ENCODE measurements around the gene TAC4. TPM values are rescaled to one million over a fixed set of nuclear protein-coding genes. Genes with fewer than 3 reads are reported as not detected.
A peak's percentile ranks its signal among the peaks of the same experiment; 100 is the strongest.

The TAC4 gene
- total RNA-seq, 1 donor from 2014 or later, result not detected

DNA sequence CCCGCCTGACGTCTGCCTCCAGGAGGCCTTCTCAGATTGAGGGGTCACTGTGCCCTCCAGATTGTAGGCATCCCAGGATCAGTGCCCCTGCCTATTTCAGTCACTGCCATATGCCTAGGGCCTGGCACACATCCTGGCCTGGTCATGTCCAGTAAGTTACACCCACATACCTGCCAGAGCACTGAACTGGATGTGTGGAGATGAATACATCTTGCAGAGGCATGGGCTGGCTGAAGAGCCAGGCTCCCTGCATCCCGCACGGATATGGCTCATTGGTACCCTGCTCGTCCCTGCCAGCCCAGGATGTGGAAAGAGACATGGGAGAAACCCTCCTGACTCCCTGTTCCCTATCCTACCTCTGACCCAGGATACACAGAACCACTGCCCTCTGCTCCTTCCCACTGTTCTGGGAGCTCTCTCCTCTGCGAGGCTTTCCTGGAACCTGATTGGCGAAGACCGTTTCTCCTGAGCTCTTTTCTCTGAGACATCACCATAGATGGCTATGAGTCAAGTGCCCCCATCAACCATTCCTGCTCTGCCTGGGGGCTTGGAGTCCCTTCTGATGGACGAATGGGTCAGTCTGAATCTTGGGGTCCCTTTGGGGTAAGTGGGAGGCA lies 40.0 kb upstream of the TAC4 start:
- no peak for DNase-seq (ENCODE audit: low read depth, low spot score)
- peak overlapping the region; percentile 43 for H3K27ac Mint-ChIP-seq (ENCODE audit: unreplicated experiment)
- no peaks in the 10 kb centered on the region for H3K4me1 Mint-ChIP-seq
- TF ChIP-seq, protein P1, sequence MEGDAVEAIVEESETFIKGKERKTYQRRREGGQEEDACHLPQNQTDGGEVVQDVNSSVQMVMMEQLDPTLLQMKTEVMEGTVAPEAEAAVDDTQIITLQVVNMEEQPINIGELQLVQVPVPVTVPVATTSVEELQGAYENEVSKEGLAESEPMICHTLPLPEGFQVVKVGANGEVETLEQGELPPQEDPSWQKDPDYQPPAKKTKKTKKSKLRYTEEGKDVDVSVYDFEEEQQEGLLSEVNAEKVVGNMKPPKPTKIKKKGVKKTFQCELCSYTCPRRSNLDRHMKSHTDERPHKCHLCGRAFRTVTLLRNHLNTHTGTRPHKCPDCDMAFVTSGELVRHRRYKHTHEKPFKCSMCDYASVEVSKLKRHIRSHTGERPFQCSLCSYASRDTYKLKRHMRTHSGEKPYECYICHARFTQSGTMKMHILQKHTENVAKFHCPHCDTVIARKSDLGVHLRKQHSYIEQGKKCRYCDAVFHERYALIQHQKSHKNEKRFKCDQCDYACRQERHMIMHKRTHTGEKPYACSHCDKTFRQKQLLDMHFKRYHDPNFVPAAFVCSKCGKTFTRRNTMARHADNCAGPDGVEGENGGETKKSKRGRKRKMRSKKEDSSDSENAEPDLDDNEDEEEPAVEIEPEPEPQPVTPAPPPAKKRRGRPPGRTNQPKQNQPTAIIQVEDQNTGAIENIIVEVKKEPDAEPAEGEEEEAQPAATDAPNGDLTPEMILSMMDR (conservative IDR thresholded peaks at IDR 0.05), result no peak
- peaks cover 30% of the 10 kb centered on the region for H3K27me3 Mint-ChIP-seq (ENCODE audit: low read depth)
- no peak overlapping the region for H3K4me3 Mint-ChIP-seq
- no peaks in the 10 kb centered on the region for H3K9me3 Mint-ChIP-seq
- no peaks in the 10 kb centered on the region for H3K36me3 Mint-ChIP-seq (ENCODE audit: low read depth)

DNA sequence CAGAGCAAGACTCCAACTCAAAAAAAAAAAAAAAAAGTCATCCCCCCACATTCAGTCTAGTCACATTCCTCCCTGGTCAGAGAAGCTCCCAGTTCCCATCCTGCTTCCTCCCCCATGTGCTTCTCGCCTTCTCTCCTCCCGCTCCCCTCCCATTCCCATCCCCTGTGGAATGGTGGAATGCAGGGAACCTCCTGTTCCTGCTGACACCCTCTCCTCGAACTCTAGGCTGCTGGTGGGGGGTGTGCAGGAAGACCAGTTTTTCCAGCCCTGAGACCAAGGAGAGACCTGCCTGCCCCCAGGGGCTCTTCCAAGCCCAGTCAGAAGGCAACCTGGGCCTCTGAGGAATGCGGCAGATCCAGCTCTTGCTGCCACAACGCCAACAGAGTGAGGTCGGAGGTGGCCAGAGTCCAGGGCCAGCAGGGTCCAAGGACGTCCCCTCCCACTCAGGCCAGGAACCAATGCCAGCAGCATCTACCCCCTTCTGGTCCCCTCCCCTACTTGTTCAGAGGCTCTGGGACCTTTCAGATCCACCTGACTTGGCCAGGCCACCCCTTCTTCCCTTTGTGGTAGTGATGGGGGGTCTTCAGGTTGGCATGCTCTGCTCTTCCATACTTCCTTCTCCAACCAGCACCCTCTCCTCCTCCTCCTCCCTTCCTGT lies 39.3 kb upstream of the TAC4 start:
- DNase-seq (ENCODE audit: low read depth, low spot score), result no peak
- Mint-ChIP-seq H3K27me3 (ENCODE audit: low read depth) (peaks cover 29% of the 10 kb centered on the region), H3K9me3 (no peaks in the 10 kb centered on the region), H3K36me3 (ENCODE audit: low read depth) (no peaks in the 10 kb centered on the region), H3K4me1 (no peaks in the 10 kb centered on the region), H3K4me3 (no peak overlapping the region), H3K27ac (ENCODE audit: unreplicated experiment) (peak overlapping the region; percentile 43)
- TF ChIP-seq, protein P1 (conservative IDR thresholded peaks at IDR 0.05), result no peak

DNA sequence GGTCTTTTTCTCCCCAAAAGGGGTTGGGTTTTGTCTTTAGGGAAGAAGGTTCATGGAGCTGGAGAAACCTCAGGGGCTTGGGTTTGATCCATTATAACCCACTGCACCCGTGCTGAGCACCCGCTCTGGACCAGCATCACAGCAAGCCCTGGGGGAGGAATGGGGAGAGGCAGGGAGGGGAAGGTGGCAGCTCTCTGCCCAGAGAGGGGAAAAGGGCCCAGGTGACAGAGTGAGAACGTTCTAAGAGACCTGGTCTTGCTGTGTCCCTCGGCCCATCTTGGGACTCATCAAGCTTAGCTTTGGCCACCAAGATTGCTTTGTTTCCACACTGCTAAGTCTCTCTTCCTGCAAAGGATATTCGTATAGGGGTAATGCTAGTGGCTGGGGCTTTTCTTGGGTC lies 38.2 kb upstream of the TAC4 start:
- H3K36me3 Mint-ChIP-seq (ENCODE audit: low read depth), result no peaks in the 10 kb centered on the region
- H3K27ac Mint-ChIP-seq (ENCODE audit: unreplicated experiment), result no peak overlapping the region
- TF ChIP-seq, protein P1 (conservative IDR thresholded peaks at IDR 0.05), result no peak
- no peak overlapping the region for H3K4me3 Mint-ChIP-seq
- no peak for DNase-seq (ENCODE audit: low read depth, low spot score)
- no peaks in the 10 kb centered on the region for H3K9me3 Mint-ChIP-seq
- peaks cover 30% of the 10 kb centered on the region for H3K27me3 Mint-ChIP-seq (ENCODE audit: low read depth)
- no peaks in the 10 kb centered on the region for H3K4me1 Mint-ChIP-seq

DNA sequence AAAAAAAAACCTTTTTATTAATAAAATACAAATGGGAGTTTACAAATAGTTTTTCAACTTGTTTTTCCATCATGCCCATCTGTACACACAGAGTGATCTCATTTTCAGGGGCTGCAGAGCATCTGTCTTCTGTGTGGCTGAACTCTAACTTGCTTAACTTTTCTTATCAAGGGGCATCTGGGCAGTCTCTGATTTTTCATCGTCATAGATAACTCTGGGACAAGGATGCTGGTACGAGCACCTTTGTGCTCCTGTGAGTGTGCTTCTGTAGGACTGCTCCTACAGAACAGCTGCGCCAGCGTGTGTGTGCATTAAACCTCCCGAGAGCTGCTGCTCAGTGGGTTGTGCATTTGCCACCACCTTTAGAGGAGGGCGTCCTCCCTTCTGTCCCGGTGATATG lies 34.6 kb upstream of the TAC4 start:
- no peak overlapping the region for H3K4me3 Mint-ChIP-seq
- H3K27ac Mint-ChIP-seq (ENCODE audit: unreplicated experiment), result no peak overlapping the region
- H3K9me3 Mint-ChIP-seq, result no peaks in the 10 kb centered on the region

DNA sequence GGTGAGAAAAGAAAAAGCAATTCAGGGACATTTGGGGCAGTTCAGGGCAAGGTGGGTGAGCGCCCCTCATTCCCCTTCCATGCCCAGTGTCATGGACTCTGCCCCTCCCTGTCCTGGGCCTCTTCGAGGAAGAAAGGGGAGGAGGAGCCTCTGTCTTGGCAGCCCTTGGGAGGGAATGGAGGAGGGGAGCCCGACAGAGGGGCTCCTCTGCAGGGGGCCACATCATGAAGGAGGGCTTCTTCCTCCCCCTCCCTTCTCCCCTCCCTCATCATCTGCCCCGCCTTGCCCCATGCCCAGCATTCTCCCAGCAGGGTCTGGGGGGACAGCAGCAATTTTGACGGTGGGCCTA lies 33.2 kb upstream of the TAC4 start:
- Mint-ChIP-seq H3K9me3 (no peaks in the 10 kb centered on the region), H3K27me3 (ENCODE audit: low read depth) (peaks cover 51% of the 10 kb centered on the region), H3K27ac (ENCODE audit: unreplicated experiment) (no peak overlapping the region), H3K4me1 (no peaks in the 10 kb centered on the region), H3K4me3 (no peak overlapping the region), H3K36me3 (ENCODE audit: low read depth) (no peaks in the 10 kb centered on the region)
- TF ChIP-seq, protein P1 (conservative IDR thresholded peaks at IDR 0.05), result no peak
- DNase-seq (ENCODE audit: low read depth, low spot score), result no peak

More for the DNA sequence above, 34.6 kb upstream of the TAC4 start:
- Mint-ChIP-seq H3K4me1 (no peaks in the 10 kb centered on the region), H3K27me3 (ENCODE audit: low read depth) (peaks cover 49% of the 10 kb centered on the region), H3K36me3 (ENCODE audit: low read depth) (no peaks in the 10 kb centered on the region)
- TF ChIP-seq, protein P1 (conservative IDR thresholded peaks at IDR 0.05), result no peak
- no peak for DNase-seq (ENCODE audit: low read depth, low spot score)

Measured in neural crest cell (in vitro differentiated cells).